HG02571 (cell line): ENCODE results near the gene POFUT2.

Experiments used
- ATAC-seq: cut with Tn5 transposase; IDR thresholded peaks from one replicate; pipeline ENCODE4 v1.9.1; 2021; ENCODE audit warnings: mild to moderate bottlenecking, moderate library complexity; ENCODE audit not compliant: unreplicated experiment

The POFUT2 gene

GRCh38 chr21:45299026-45299863 lies 11.6 kb upstream of the POFUT2 start:
- ATAC-seq: no peak

- no peak for ATAC-seq
Measured at GRCh38 chr21:45297869-45298268, 10.2 kb upstream of the POFUT2 start.

- no peak for ATAC-seq
Measured at GRCh38 chr21:45297329-45297728, 9.6 kb upstream of the POFUT2 start.

GRCh38 chr21:45296638-45297037 lies 8.9 kb upstream of the POFUT2 start:
- ATAC-seq: no peak

- no peak for ATAC-seq
Measured at GRCh38 chr21:45295576-45296365, 8.1 kb upstream of the POFUT2 start.

- ATAC-seq: no peak
Measured at GRCh38 chr21:45294509-45295291, 7.0 kb upstream of the POFUT2 start.

- ATAC-seq: no peak
Measured at GRCh38 chr21:45293726-45294401, 6.2 kb upstream of the POFUT2 start.

GRCh38 chr21:45293220-45293725 lies 5.6 kb upstream of the POFUT2 start:
- no peak for ATAC-seq

- ATAC-seq: no peak
Measured at GRCh38 chr21:45292399-45293219, 4.9 kb upstream of the POFUT2 start.

- no peak for ATAC-seq
Measured at GRCh38 chr21:45291613-45292398, 4.1 kb upstream of the POFUT2 start.

- ATAC-seq: no peak
Measured at GRCh38 chr21:45290948-45291612, 3.4 kb upstream of the POFUT2 start.

- ATAC-seq: no peak
Measured at GRCh38 chr21:45289655-45290515, 2.2 kb upstream of the POFUT2 start.

GRCh38 chr21:45289134-45289533 lies 1.4 kb upstream of the POFUT2 start:
- ATAC-seq: no peak

GRCh38 chr21:45288441-45288841 lies 746 bp upstream of the POFUT2 start:
- no peak for ATAC-seq

- no peak for ATAC-seq
Measured at GRCh38 chr21:45286671-45287437, 841 bp downstream of the POFUT2 start.

GRCh38 chr21:45285266-45285931 lies 2.3 kb downstream of the POFUT2 start:
- no peak for ATAC-seq
